ENCODE results near the gene ANKRD27.

DNA sequence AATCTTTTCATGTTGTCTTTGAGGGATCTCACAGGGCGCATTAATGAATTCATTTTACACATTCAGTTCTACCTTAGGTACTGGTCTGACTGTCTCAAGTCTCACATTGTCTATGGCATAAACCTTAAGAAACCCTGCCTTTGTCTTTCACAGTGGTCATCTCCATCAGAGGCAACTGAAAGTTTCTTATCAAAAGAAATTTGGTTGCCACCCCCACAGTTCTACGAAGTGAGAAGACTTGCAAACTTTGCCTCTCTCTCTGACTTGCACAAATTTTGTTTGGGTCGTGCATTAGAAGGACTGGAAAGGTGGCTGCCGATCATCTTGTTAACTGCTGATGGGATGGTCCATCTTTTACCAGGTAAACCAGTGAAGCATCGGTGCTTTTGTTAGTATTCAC lies 34.1 kb upstream of the ANKRD27 start:
- TF ChIP-seq POLR2A (IDR thresholded peaks at IDR 0.05) = no peak
- TF ChIP-seq, protein P1, sequence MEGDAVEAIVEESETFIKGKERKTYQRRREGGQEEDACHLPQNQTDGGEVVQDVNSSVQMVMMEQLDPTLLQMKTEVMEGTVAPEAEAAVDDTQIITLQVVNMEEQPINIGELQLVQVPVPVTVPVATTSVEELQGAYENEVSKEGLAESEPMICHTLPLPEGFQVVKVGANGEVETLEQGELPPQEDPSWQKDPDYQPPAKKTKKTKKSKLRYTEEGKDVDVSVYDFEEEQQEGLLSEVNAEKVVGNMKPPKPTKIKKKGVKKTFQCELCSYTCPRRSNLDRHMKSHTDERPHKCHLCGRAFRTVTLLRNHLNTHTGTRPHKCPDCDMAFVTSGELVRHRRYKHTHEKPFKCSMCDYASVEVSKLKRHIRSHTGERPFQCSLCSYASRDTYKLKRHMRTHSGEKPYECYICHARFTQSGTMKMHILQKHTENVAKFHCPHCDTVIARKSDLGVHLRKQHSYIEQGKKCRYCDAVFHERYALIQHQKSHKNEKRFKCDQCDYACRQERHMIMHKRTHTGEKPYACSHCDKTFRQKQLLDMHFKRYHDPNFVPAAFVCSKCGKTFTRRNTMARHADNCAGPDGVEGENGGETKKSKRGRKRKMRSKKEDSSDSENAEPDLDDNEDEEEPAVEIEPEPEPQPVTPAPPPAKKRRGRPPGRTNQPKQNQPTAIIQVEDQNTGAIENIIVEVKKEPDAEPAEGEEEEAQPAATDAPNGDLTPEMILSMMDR (IDR thresholded peaks at IDR 0.05) = no peak
- no peak for TF ChIP-seq EP300 (IDR thresholded peaks at IDR 0.05)

All from suprapubic skin (tissue), 3 donors.